GM12878 (cell line): ENCODE measurements around the gene PKP2. TPM values are rescaled to one million over a fixed set of nuclear protein-coding genes. Genes with fewer than 3 reads are reported as not detected.

Experiments
- ATAC-seq: fragments of 200-7000 bp; cut with Tn5 transposase; 3 replicates; pipeline ENCODE4 v1.9.1; 2020; ENCODE audit warnings: mild to moderate bottlenecking, moderate library complexity
- BruUV-seq: library from RNA; stranded (reverse); fragments of 400-500 nt; replicated peaks from 2 replicates; lab custom pipeline; 2021; lab: Mats Ljungman, UMichigan
- CTCF ChIA-PET: fragments of 300-600 bp; sonication (Branson Sonifier 250); formaldehyde crosslinking; extraction: SDS; loops from one replicate; lab custom pipeline; 2021; ENCODE audit warnings: inconsistent platforms; lab: Yijun Ruan, JAX
- POLR2A ChIA-PET: fragments of 350-600 bp; formaldehyde crosslinking; extraction: SDS; loops from one replicate; lab custom pipeline; 2021; ENCODE audit warnings: inconsistent platforms; lab: Charles Lee
- RAD21 ChIA-PET: fragments of 300-600 bp; sonication (Branson Sonifier 250); formaldehyde crosslinking; loops from one replicate; lab custom pipeline; 2023; ENCODE audit warnings: antibody characterized with exemption; ENCODE audit not compliant: unreplicated experiment; lab: Charles Lee
- SMC1A ChIA-PET: fragments of 300-600 bp; sonication (Branson Sonifier 250); formaldehyde crosslinking; loops from one replicate; lab custom pipeline; 2023; ENCODE audit not compliant: unreplicated experiment, uncharacterized antibody; lab: Charles Lee
- DNase-seq: peaks from one replicate; pipeline ENCODE4 v3.0.0-alpha.2; 2011; ENCODE audit warnings: low read depth, low spot score
- FAIRE-seq: peaks from 3 replicates; lab custom pipeline; 2011; peaks lifted over from hg19 to GRCh38; lab: Jason Lieb, UNC
- H2AFZ ChIP-seq: 2 replicates; pipeline ENCODE4 v1.6.0; 2011; ENCODE audit warnings: low read depth, low read length, control low read depth; ENCODE audit not compliant: control insufficient read depth
- H3K27ac ChIP-seq: 2 replicates; pipeline ENCODE4 v1.5.1; 2011; ENCODE audit warnings: control low read depth; ENCODE audit not compliant: control insufficient read depth, insufficient read depth
- H3K27me3 ChIP-seq, 2 experiments: replicated peaks in 1 of 2; 2 replicates each; pipeline versions ENCODE4 v1.6.0 to v1.6.1; 2011; ENCODE audit warnings: low read length in 1 of 2; ENCODE audit not compliant: control insufficient read depth in 2 of 2, insufficient read depth in 2 of 2
- H3K36me3 ChIP-seq, 2 experiments: 2 replicates each; pipeline ENCODE4 v1.5.1; 2011; ENCODE audit warnings: low read length in 1 of 2; ENCODE audit not compliant: control insufficient read depth in 2 of 2, insufficient read depth in 2 of 2
- H3K4me1 ChIP-seq: 2 replicates; pipeline ENCODE4 v1.6.1; 2011; ENCODE audit warnings: mild to moderate bottlenecking, low read length, moderate library complexity, mixed read lengths; ENCODE audit not compliant: control insufficient read depth, insufficient read depth
- H3K4me2 ChIP-seq: 2 replicates; pipeline ENCODE4 v1.6.0; 2011; ENCODE audit warnings: control low read depth; ENCODE audit not compliant: control insufficient read depth, insufficient read depth
- H3K4me3 ChIP-seq: fragments of 200-600 bp; sonication (generic); 2 replicates; pipeline ENCODE4 v1.5.1; 2016
- H3K79me2 ChIP-seq: 2 replicates; pipeline ENCODE4 v1.6.0; 2011; ENCODE audit warnings: low read length; ENCODE audit not compliant: control insufficient read depth, insufficient read depth
- H3K9ac ChIP-seq: 2 replicates; pipeline ENCODE4 v1.8.0; 2011; ENCODE audit warnings: low read length, control low read depth, mixed read lengths; ENCODE audit not compliant: control insufficient read depth, insufficient read depth
- H3K9me3 ChIP-seq: replicated peaks from 3 replicates; pipeline ENCODE4 v1.5.1; 2011; ENCODE audit warnings: mild to moderate bottlenecking, low read length; ENCODE audit not compliant: control insufficient read depth, insufficient read depth
- H4K20me1 ChIP-seq: 2 replicates; pipeline ENCODE4 v1.6.0; 2011; ENCODE audit not compliant: control insufficient read depth, insufficient read depth
- E2F4 ChIP-seq: IDR thresholded peaks from 2 replicates; pipeline ENCODE4 v1.6.1; 2012; ENCODE audit warnings: low read depth, low read length, improper control_type of control experiment
- E4F1 ChIP-seq: fragments of 450-650 bp; IDR thresholded peaks from 2 replicates; pipeline ENCODE4 v1.6.1; 2018; ENCODE audit warnings: borderline replicate concordance, mild to moderate bottlenecking; ENCODE audit not compliant: partially characterized antibody
- FOXK2 ChIP-seq: fragments of 450-650 bp; IDR thresholded peaks from 2 replicates; pipeline ENCODE4 v1.6.1; 2017; ENCODE audit warnings: mild to moderate bottlenecking, moderate library complexity
- GATAD2B ChIP-seq: fragments of 450-650 bp; conservative IDR thresholded peaks from 2 replicates; pipeline ENCODE4 v1.6.1; 2017; ENCODE audit warnings: low read depth, mild to moderate bottlenecking, moderate library complexity
- HCFC1 ChIP-seq: fragments of 150-350 bp; IDR thresholded peaks from 2 replicates; pipeline ENCODE4 v1.6.1; 2014; ENCODE audit warnings: low read length
- IKZF1 ChIP-seq: fragments of 450-650 bp; conservative IDR thresholded peaks from 2 replicates; pipeline ENCODE4 v1.6.1; 2017; ENCODE audit warnings: antibody characterized with exemption, mild to moderate bottlenecking
- MTA3 ChIP-seq: IDR thresholded peaks from 2 replicates; pipeline ENCODE4 v1.6.1; 2012; ENCODE audit warnings: low read length, inconsistent platforms, borderline replicate concordance
- MXI1 ChIP-seq: fragments of 150-350 bp; IDR thresholded peaks from 2 replicates; pipeline ENCODE4 v1.6.1; 2011; ENCODE audit warnings: low read depth, mild to moderate bottlenecking, inconsistent platforms, low read length, improper control_type of control experiment
- RUNX3 ChIP-seq: IDR thresholded peaks from 2 replicates; pipeline ENCODE4 v1.6.1; 2012; ENCODE audit warnings: low read length, inconsistent platforms
- SIN3A ChIP-seq: IDR thresholded peaks from 2 replicates; pipeline ENCODE4 v1.6.1; 2012; ENCODE audit warnings: low read depth, low read length, improper control_type of control experiment
- TCF12 ChIP-seq: IDR thresholded peaks from 2 replicates; pipeline ENCODE4 v1.6.1; 2011; ENCODE audit warnings: low read depth, mild to moderate bottlenecking, low read length
- YBX1 ChIP-seq: fragments of 450-650 bp; IDR thresholded peaks from 2 replicates; pipeline ENCODE4 v1.6.1; 2016; ENCODE audit warnings: antibody characterized with exemption
- WGBS: methylation state at CpG from one replicate; pipeline ENCODE4 v1.1.6; 2016; ENCODE audit warnings: low lambda C conversion rate; ENCODE audit not compliant: insufficient replicate concordance, insufficient coverage; ENCODE audit errors: missing lambda C conversion rate; 5-methylcytosine and 5-hydroxymethylcytosine counted together
- in situ Hi-C: fragments of 300-500 bp; cut with MboI; formaldehyde crosslinking; loops from 9 replicates; pipeline ENCODE4 v1.14.3; 2018; ENCODE audit warnings: mixed read lengths
- intact Hi-C: fragments of 100-400 bp; cut with micrococcal nuclease; formaldehyde crosslinking; loops from one replicate; pipeline ENCODE4 v1.14.2; 2022; ENCODE audit not compliant: unreplicated experiment
- polyA plus RNA-seq, 11 experiments: library from polyadenylated mRNA; depleted of rRNA in 4 of 11; unstranded in 6 of 11; stranded (reverse) in 5 of 11; fragments of >200 nt; fragmentation: Nextera tagmentation in 4 of 11; fragmentation: Illumina TruSeq in 1 of 11; extraction: Ambion mirVana in 4 of 11; extraction: Trizol in 1 of 11; gene quantifications; 1 replicate in 1 of 11; 2 replicates in 10 of 11; pipeline versions ENCODE4 v1.2.1 to v1.2.3, GENCODE V29; 2011 to 2016; ENCODE audit warnings: inconsistent platforms in 2 of 11, missing spikeins in 2 of 11, low read depth in 1 of 11
- total RNA-seq, 4 experiments: library from RNA; depleted of rRNA in 3 of 4; stranded (reverse); fragments of >200 nt in 3 of 4; fragmentation: Illumina TruSeq in 1 of 4; extraction: Trizol in 1 of 4; gene quantifications; 2 replicates each; pipeline versions ENCODE4 v1.2.1 to v1.2.3, GENCODE V29; 2013 to 2021

Gene PKP2
- total and polyA plus RNA-seq, 10 of the 15 experiments (the other 5 are each of a cell fraction or from before 2014, with no cell fraction given): 0.02 to 4.1 (median 0.07) TPM; not detected in 4

GRCh38 chr12:32939801-32940200 lies 43.2 kb upstream of the PKP2 start:
- 61% methylated on average over 3 of the region's 3 CpGs for WGBS
- H3K9me3 ChIP-seq: no peaks in the 10 kb centered on the region

More at GRCh38 chr12:32939801-32940200, 43.2 kb upstream of the PKP2 start:
- Histone ChIP-seq H3K27me3 (no peaks in the 10 kb centered on the region), H3K4me2 (no peak overlapping the region), H2AFZ (no peak overlapping the region), H3K4me1 (no peaks in the 10 kb centered on the region), H3K4me3 (no peak overlapping the region), H4K20me1 (no peaks in the 10 kb centered on the region), H3K79me2 (no peaks in the 10 kb centered on the region), H3K27ac (no peak overlapping the region), H3K9ac (no peak overlapping the region), H3K36me3 (no peaks in the 10 kb centered on the region)
- POLR2A ChIA-PET: no interaction called here
- SMC1A ChIA-PET: no interaction called here
- TF ChIP-seq FOXK2 (no peak), MXI1 (no peak), HCFC1 (no peak), E4F1 (no peak), TCF12 (no peak), RUNX3 (no peak), SIN3A (no peak), MTA3 (no peak), GATAD2B (no peak), E2F4 (no peak), IKZF1 (no peak), YBX1 (no peak)
- intact Hi-C loops: no loop called here
- no peak for FAIRE-seq
- ATAC-seq: no peak
- DNase-seq: no peak
- RAD21 ChIA-PET: no interaction called here
- CTCF ChIA-PET: no interaction called here
- BruUV-seq: no TSS peak
- in situ Hi-C loops: loop anchor here (25.0 kb wide), 1 partner anchor 1072 kb away; the partner anchor contains the start of gene ALG10
